GM12865 (cell line): ENCODE measurements around the gene PPCDC.
A peak's percentile ranks its signal among the peaks of the same experiment; 100 is the strongest.
"Not testable (repeated sequence)": the region's sequence is repeated elsewhere in the genome, so short reads cannot be mapped to it uniquely, and the experiment has no call there.

ENCODE experiments used
- DNase-seq: peaks from one replicate; pipeline ENCODE4 v3.0.0; 2010; ENCODE audit warnings: low read depth
- H3K4me3 ChIP-seq: 2 replicates; pipeline ENCODE4 v1.5.1; 2011; ENCODE audit warnings: mild to moderate bottlenecking, low read depth, low read length, control low read depth
- TF ChIP-seq, protein P1 (sequence below): IDR thresholded peaks from 2 replicates; pipeline ENCODE4 v1.5.1; 2011; ENCODE audit warnings: low read length, control low read depth, low read depth, inconsistent platforms; ENCODE audit not compliant: insufficient read depth; ENCODE audit errors: missing control alignments

PPCDC gene

GRCh38 chr15:75082689-75083088 lies 59.3 kb downstream of the PPCDC start:
- H3K4me3 ChIP-seq, result no peak overlapping the region
- TF ChIP-seq, protein P1, sequence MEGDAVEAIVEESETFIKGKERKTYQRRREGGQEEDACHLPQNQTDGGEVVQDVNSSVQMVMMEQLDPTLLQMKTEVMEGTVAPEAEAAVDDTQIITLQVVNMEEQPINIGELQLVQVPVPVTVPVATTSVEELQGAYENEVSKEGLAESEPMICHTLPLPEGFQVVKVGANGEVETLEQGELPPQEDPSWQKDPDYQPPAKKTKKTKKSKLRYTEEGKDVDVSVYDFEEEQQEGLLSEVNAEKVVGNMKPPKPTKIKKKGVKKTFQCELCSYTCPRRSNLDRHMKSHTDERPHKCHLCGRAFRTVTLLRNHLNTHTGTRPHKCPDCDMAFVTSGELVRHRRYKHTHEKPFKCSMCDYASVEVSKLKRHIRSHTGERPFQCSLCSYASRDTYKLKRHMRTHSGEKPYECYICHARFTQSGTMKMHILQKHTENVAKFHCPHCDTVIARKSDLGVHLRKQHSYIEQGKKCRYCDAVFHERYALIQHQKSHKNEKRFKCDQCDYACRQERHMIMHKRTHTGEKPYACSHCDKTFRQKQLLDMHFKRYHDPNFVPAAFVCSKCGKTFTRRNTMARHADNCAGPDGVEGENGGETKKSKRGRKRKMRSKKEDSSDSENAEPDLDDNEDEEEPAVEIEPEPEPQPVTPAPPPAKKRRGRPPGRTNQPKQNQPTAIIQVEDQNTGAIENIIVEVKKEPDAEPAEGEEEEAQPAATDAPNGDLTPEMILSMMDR, result no peak
- no peak for DNase-seq

DNA sequence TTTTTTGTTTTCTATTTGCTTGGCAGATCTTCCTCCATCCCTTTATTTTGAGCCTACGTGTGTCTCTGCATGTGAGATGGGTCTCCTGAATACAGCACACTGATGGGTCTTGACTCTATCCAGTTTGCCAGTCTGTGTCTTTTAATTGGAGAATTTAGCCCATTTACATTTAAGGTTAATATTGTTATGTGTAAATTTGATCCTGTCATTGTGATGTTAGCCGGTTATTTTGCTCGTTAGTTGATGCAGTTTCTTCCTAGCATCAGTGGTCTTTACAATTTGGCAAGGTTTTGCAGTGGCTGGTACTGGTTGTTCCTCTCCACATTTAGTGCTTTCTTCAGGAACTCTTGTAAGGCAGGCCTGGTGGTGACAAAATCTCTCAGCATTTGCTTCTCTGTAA lies 62.3 kb downstream of the PPCDC start:
- H3K4me3 ChIP-seq, DNase-seq: not testable (repeated sequence)

GRCh38 chr15:75089456-75090387 lies 66.3 kb downstream of the PPCDC start:
- TF ChIP-seq, protein P1, result no peak
- H3K4me3 ChIP-seq, result no peak overlapping the region
- no peak for DNase-seq

DNA sequence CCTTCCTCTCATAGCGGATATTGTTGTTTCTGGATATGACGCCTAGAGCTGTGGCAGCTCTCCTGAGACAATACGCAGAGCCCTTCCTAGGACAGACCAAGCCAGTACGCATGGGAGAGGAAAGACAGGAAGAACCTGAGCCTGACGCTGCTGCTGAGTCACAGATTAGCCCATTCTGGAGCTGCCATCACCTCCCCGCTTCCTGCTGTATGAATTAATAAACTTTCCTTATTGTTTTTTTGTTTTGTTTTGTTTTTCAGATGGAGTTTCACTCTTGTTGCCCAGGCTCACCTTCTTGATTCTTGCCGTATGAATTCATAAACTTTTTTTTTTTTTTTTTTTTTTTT lies 67.0 kb downstream of the PPCDC start:
- peak; percentile 48 for DNase-seq

GRCh38 chr15:75091814-75092213 lies 68.4 kb downstream of the PPCDC start:
- DNase-seq, result peak; percentile 91
- TF ChIP-seq, protein P1, result no peak
- H3K4me3 ChIP-seq, result no peak overlapping the region

More for the DNA sequence above, 67.0 kb downstream of the PPCDC start:
- no peak overlapping the region for H3K4me3 ChIP-seq
- TF ChIP-seq, protein P1, result no peak

GRCh38 chr15:75094961-75095478 lies 71.6 kb downstream of the PPCDC start:
- H3K4me3 ChIP-seq, result not testable (repeated sequence)
- DNase-seq, result peak; percentile 81

DNA sequence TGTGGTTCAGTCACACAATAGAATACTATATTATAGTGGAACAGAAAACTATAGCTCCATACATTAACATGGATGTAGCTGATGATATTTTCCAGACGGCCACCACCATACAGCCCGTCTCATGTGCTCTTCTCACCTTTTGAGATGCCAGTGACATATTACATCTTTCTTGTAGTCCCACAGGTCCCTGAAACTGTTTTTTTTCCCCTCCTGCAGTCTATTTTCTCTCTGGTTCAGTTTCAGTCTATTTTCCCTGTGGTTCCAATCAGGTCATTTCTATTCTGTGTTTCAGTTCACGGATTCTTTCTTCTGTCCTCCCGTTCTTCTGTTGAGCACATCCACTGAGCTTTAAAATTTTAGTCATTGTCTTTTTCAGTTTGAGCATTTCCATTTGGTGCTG lies 72.2 kb downstream of the PPCDC start:
- H3K4me3 ChIP-seq, result no peak overlapping the region
- peak; percentile 94 for DNase-seq
- TF ChIP-seq, protein P1, result no peak

DNA sequence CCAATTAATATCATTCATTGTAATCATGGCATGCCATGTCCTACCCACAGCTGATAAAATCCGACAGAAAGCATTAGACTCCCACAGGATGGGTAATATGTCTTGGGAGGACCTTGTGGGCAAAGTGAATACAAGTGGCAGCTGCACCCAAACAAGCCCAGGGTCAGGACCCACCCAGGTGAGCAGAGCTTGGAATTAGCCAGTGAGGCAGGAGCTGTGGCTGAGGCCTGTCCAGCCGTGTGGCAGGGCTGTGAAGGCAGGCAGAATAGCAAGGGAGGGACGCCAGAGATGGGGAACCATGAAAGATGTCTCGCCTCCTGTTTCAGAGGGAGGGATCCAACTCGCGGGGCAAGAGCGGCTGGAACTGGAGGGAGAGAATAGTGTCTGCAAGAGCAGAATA lies 74.5 kb downstream of the PPCDC start:
- H3K4me3 ChIP-seq, result no peak overlapping the region
- TF ChIP-seq, protein P1, result no peak
- no peak for DNase-seq
